ENCODE results near the gene NMNAT2.

DNA sequence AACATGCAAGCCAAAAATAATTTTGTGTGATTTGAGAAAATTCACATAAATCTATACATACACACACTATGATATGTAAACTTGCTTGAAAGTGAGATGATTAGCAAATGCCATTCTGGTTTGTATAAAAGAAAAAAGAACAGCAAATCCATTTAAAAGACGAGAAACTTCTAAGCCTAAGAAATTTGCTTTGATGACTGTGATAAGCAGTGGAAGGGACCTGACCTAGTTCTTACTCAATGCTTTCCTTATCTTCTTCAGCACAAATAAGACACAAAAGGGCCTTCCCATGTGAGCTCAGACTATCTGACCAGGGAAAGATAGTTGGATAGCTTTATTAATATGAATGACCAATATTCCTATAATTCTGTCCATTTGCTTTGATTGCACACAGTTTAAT, 25.3 kb upstream of the NMNAT2 start:
- TF ChIP-seq, protein P1, sequence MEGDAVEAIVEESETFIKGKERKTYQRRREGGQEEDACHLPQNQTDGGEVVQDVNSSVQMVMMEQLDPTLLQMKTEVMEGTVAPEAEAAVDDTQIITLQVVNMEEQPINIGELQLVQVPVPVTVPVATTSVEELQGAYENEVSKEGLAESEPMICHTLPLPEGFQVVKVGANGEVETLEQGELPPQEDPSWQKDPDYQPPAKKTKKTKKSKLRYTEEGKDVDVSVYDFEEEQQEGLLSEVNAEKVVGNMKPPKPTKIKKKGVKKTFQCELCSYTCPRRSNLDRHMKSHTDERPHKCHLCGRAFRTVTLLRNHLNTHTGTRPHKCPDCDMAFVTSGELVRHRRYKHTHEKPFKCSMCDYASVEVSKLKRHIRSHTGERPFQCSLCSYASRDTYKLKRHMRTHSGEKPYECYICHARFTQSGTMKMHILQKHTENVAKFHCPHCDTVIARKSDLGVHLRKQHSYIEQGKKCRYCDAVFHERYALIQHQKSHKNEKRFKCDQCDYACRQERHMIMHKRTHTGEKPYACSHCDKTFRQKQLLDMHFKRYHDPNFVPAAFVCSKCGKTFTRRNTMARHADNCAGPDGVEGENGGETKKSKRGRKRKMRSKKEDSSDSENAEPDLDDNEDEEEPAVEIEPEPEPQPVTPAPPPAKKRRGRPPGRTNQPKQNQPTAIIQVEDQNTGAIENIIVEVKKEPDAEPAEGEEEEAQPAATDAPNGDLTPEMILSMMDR (IDR thresholded peaks at IDR 0.05) = no peak
- no peak for TF ChIP-seq POLR2A (IDR thresholded peaks at IDR 0.05)

All from Peyer's patch (tissue), 4 donors.